Colonic mucosa (tissue), 4 donors: ENCODE measurements around the gene IP6K1. TPM values are rescaled to one million over a fixed set of nuclear protein-coding genes. Genes with fewer than 3 reads are reported as not detected.

ENCODE experiments used
- DNase-seq: peaks from one replicate; pipeline ENCODE4 v3.0.0-alpha.2; 2020
- H3K27ac ChIP-seq: fragments of 200-600 bp; one replicate; pipeline ENCODE4 v1.8.0; 2021
- H3K27me3 ChIP-seq: fragments of 200-600 bp; one replicate; pipeline ENCODE4 v1.8.0; 2021
- H3K36me3 ChIP-seq: fragments of 200-600 bp; one replicate; pipeline ENCODE4 v1.8.0; 2021
- H3K4me1 ChIP-seq: fragments of 200-600 bp; one replicate; pipeline ENCODE4 v1.8.0; 2021; ENCODE audit warnings: mild to moderate bottlenecking
- H3K4me3 ChIP-seq: fragments of 200-600 bp; one replicate; pipeline ENCODE4 v1.8.0; 2021
- H3K9ac ChIP-seq, 2 donors: one replicate each; pipeline ENCODE4 v1.7.0; 2013; ENCODE audit warnings: control low read depth in 2 of 2, low read depth in 2 of 2, low read length in 2 of 2
- H3K9me3 ChIP-seq: fragments of 200-600 bp; one replicate; pipeline ENCODE4 v1.8.0; 2021
- CTCF ChIP-seq: fragments of 200-600 bp; IDR thresholded peaks from one replicate; pipeline ENCODE4 v1.8.0; 2022; ENCODE audit warnings: antibody characterized with exemption, mild to moderate bottlenecking
- intact Hi-C: fragments of 100-400 bp; cut with DNase I; formaldehyde crosslinking; loops from one replicate; pipeline ENCODE4 v1.14.1; 2022
- total RNA-seq, 2 donors: library from RNA; stranded (reverse); fragmentation: NEBNext Ultra II Directional in 1 of 2; extraction: Animal tissue kit (Norgen Biotek cat#: 25700) in 1 of 2; gene quantifications; one replicate each; pipeline ENCODE4 v1.2.1, GENCODE V29; 2021
- donor health status: healthy.
- donor health status: DM: no; HTN: no; CAD: no.
- donor health status: DM: no; HTN: no; CAD: no.

Gene IP6K1
- total RNA-seq, 2 donors from 2014 or later: 26.8 to 33.7 TPM

- no peak overlapping the region for H3K4me3 ChIP-seq
- H3K27me3 ChIP-seq: no peaks in the 10 kb centered on the region
- H3K4me1 ChIP-seq: no peaks in the 10 kb centered on the region
- intact Hi-C loops: no loop called here
- no peak overlapping the region for H3K27ac ChIP-seq
- no peak for DNase-seq
- H3K9me3 ChIP-seq: no peaks in the 10 kb centered on the region
- H3K36me3 ChIP-seq: no peaks in the 10 kb centered on the region
- TF ChIP-seq CTCF: no peak
- no peak overlapping the region for H3K9ac ChIP-seq
These were observed 74.2 kb downstream of the IP6K1 start for GRCh38 chr3:49712166-49712565.

- no peak overlapping the region for H3K9ac ChIP-seq
- TF ChIP-seq CTCF: no peak
- H3K4me3 ChIP-seq: no peak overlapping the region
- DNase-seq: no peak
- H3K4me1 ChIP-seq: no peaks in the 10 kb centered on the region
- H3K9me3 ChIP-seq: no peaks in the 10 kb centered on the region
- intact Hi-C loops: no loop called here
- no peaks in the 10 kb centered on the region for H3K27me3 ChIP-seq
- H3K27ac ChIP-seq: no peak overlapping the region
- no peaks in the 10 kb centered on the region for H3K36me3 ChIP-seq
These were observed 74.9 kb downstream of the IP6K1 start for GRCh38 chr3:49711489-49711888.

GRCh38 chr3:49709852-49710251 is 76.5 kb downstream of the IP6K1 start:
- Histone ChIP-seq H3K27me3 (no peaks in the 10 kb centered on the region), H3K9ac (no peak overlapping the region), H3K4me3 (no peak overlapping the region), H3K4me1 (no peaks in the 10 kb centered on the region), H3K36me3 (no peaks in the 10 kb centered on the region), H3K9me3 (no peaks in the 10 kb centered on the region), H3K27ac (no peak overlapping the region)
- TF ChIP-seq CTCF: no peak
- intact Hi-C loops: loop anchor here (10.0 kb wide), 1 partner anchor 195 kb away; the partner anchor contains the start of gene MST1R
- no peak for DNase-seq

DNA sequence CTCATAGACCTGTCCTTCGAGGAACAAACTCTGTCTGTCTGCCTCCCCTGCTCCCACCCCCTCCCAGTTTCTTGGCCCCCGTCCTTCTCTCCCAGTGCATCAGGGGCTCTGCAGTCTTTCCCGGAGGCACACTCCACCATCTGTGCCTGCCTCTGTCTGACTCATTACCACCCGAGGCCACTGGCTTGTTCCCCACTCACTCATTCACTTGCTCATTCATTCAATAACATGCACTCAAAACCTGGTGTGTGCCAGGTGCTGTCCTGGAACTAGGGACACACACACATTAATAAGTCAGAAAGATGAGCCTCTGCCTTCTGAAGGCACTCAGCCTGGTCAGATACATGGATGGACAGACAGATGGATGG is 79.2 kb downstream of the IP6K1 start:
- H3K27ac ChIP-seq: no peak overlapping the region
- no peak overlapping the region for H3K4me3 ChIP-seq
- no peaks in the 10 kb centered on the region for H3K27me3 ChIP-seq
- no peak for TF ChIP-seq CTCF
- no peaks in the 10 kb centered on the region for H3K36me3 ChIP-seq
- H3K4me1 ChIP-seq: no peaks in the 10 kb centered on the region
- DNase-seq: no peak
- H3K9ac ChIP-seq: no peak overlapping the region
- intact Hi-C loops: loop anchor here (10.0 kb wide), 1 partner anchor 198 kb away; the partner anchor contains the start of gene MST1R
- no peaks in the 10 kb centered on the region for H3K9me3 ChIP-seq

- H3K27ac ChIP-seq: no peak overlapping the region
- intact Hi-C loops: loop anchor here (10.0 kb wide), 1 partner anchor 198 kb away; the partner anchor contains the start of gene MST1R
- no peak for TF ChIP-seq CTCF
- no peak for DNase-seq
- H3K27me3 ChIP-seq: no peaks in the 10 kb centered on the region
- H3K9ac ChIP-seq: no peak overlapping the region
- H3K36me3 ChIP-seq: no peaks in the 10 kb centered on the region
- no peaks in the 10 kb centered on the region for H3K4me1 ChIP-seq
- H3K4me3 ChIP-seq: no peak overlapping the region
- H3K9me3 ChIP-seq: no peaks in the 10 kb centered on the region
These were observed 79.8 kb downstream of the IP6K1 start for GRCh38 chr3:49706456-49707112.
